Keratinocyte (primary cell): Measurements from ENCODE around the gene KBTBD12.

ENCODE experiments used
- EZH2 ChIP-seq: IDR thresholded peaks from one replicate; pipeline ENCODE4 v1.6.1; 2012; ENCODE audit warnings: inconsistent platforms, mild to moderate bottlenecking, low read length, moderate library complexity
- TF ChIP-seq, protein P1 (sequence below), 3 experiments: IDR thresholded peaks in 1 of 3; conservative IDR thresholded peaks in 1 of 3; optimal IDR thresholded peaks in 1 of 3; 2 replicates in 2 of 3; 3 replicates in 1 of 3; pipeline versions ENCODE3 to v1.5.1; 2011; ENCODE audit warnings: low read length in 3 of 3, mild to moderate bottlenecking in 3 of 3, moderate library complexity in 2 of 3, control low read depth in 1 of 3, inconsistent platforms in 1 of 3; ENCODE audit not compliant: insufficient read depth in 2 of 3; ENCODE audit errors: extremely low read depth in 1 of 3

DNA sequence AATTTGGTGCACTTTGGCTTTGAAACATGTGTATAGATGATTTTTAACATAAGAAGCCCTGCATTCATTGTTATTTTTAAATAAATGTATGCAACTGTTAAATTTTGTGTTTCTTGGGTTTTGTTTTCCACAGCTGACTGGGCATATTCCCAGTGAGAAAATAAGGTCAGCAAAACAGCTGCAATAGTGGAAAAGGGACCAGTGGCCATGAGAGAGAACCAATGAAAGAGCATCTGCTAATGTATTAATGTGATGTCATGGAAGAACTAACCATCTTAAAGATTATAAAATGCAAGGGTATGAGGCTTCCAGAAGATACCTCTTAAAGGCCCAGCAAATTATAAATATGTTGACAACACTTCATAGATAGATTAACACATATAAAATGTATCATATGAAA is 31.0 kb upstream of the KBTBD12 start:
- TF ChIP-seq, protein P1, sequence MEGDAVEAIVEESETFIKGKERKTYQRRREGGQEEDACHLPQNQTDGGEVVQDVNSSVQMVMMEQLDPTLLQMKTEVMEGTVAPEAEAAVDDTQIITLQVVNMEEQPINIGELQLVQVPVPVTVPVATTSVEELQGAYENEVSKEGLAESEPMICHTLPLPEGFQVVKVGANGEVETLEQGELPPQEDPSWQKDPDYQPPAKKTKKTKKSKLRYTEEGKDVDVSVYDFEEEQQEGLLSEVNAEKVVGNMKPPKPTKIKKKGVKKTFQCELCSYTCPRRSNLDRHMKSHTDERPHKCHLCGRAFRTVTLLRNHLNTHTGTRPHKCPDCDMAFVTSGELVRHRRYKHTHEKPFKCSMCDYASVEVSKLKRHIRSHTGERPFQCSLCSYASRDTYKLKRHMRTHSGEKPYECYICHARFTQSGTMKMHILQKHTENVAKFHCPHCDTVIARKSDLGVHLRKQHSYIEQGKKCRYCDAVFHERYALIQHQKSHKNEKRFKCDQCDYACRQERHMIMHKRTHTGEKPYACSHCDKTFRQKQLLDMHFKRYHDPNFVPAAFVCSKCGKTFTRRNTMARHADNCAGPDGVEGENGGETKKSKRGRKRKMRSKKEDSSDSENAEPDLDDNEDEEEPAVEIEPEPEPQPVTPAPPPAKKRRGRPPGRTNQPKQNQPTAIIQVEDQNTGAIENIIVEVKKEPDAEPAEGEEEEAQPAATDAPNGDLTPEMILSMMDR (optimal IDR thresholded peaks at IDR 0.05 in 1 of 3, IDR thresholded peaks at IDR 0.05 in 1 of 3, conservative IDR thresholded peaks at IDR 0.05 in 1 of 3; ENCODE audit: extremely low read depth in 1 of 3, insufficient read depth in 2 of 3, low read length in 3 of 3): no peak
- TF ChIP-seq EZH2: no peak
